Neural progenitor cell (in vitro differentiated cells): ENCODE data around the gene WDPCP. TPM values are rescaled to one million over a fixed set of nuclear protein-coding genes. Genes with fewer than 3 reads are reported as not detected.

ENCODE experiments used
- DNase-seq: peaks from one replicate; pipeline ENCODE4 v3.0.0-alpha.2; 2016; ENCODE audit warnings: low spot score
- H2AFZ ChIP-seq: fragments of 200-600 bp; sonication (generic); replicated peaks from 2 replicates; pipeline ENCODE4 v1.6.1; 2016; ENCODE audit warnings: antibody characterized with exemption
- H3F3A ChIP-seq: fragments of 200-600 bp; sonication (generic); 2 replicates; pipeline ENCODE4 v1.6.1; 2016; ENCODE audit warnings: antibody characterized with exemption, low read depth
- H3K27ac ChIP-seq: fragments of 200-600 bp; sonication (generic); 2 replicates; pipeline ENCODE4 v1.5.1; 2016; ENCODE audit warnings: mild to moderate bottlenecking
- H3K27me3 ChIP-seq: fragments of 200-600 bp; sonication (generic); 2 replicates; pipeline ENCODE4 v1.6.1; 2016; ENCODE audit warnings: mild to moderate bottlenecking, moderate library complexity
- H3K36me3 ChIP-seq: fragments of 200-600 bp; sonication (generic); 2 replicates; pipeline ENCODE4 v1.5.1; 2016
- H3K4me1 ChIP-seq: fragments of 200-600 bp; sonication (generic); 2 replicates; pipeline ENCODE4 v1.6.1; 2016; ENCODE audit warnings: mixed run types
- H3K4me2 ChIP-seq: fragments of 200-600 bp; sonication (generic); 2 replicates; pipeline ENCODE4 v1.6.1; 2016
- H3K4me3 ChIP-seq: fragments of 200-600 bp; sonication (generic); 2 replicates; pipeline ENCODE4 v1.5.1; 2016
- H3K79me2 ChIP-seq: fragments of 200-600 bp; sonication (generic); 2 replicates; pipeline ENCODE4 v1.6.1; 2016; ENCODE audit warnings: low read depth
- H3K9ac ChIP-seq: fragments of 200-600 bp; sonication (generic); 2 replicates; pipeline ENCODE4 v1.6.1; 2016
- H3K9me3 ChIP-seq: fragments of 200-600 bp; sonication (generic); 2 replicates; pipeline ENCODE4 v1.5.1; 2016; ENCODE audit warnings: low read depth
- H4K20me1 ChIP-seq: fragments of 200-600 bp; sonication (generic); 2 replicates; pipeline ENCODE4 v1.6.1; 2016; ENCODE audit warnings: low read depth
- H3K27ac Mint-ChIP-seq: 3 replicates; pipeline ENCODE4 v1.8.0; 2021; ENCODE audit warnings: mixed read lengths
- H3K27me3 Mint-ChIP-seq: 2 replicates; pipeline ENCODE4 v1.8.0; 2022; ENCODE audit warnings: low read depth, mild to moderate bottlenecking, inconsistent platforms, moderate library complexity, mixed read lengths; ENCODE audit not compliant: insufficient read depth
- H3K36me3 Mint-ChIP-seq: 3 replicates; pipeline ENCODE4 v1.8.0; 2021; ENCODE audit warnings: mixed read lengths
- H3K4me1 Mint-ChIP-seq: 3 replicates; pipeline ENCODE4 v1.8.0; 2021; ENCODE audit warnings: mixed read lengths
- H3K4me3 Mint-ChIP-seq: 3 replicates; pipeline ENCODE4 v1.8.0; 2021; ENCODE audit warnings: mild to moderate bottlenecking, moderate library complexity, mixed read lengths
- H3K9me3 Mint-ChIP-seq: 3 replicates; pipeline ENCODE4 v1.8.0; 2020; ENCODE audit warnings: mixed read lengths
- CTCF ChIP-seq: fragments of 200-600 bp; sonication (generic); IDR thresholded peaks from 2 replicates; pipeline ENCODE4 v1.5.1; 2017; ENCODE audit warnings: antibody characterized with exemption, mild to moderate bottlenecking
- EZH2 ChIP-seq: fragments of 200-600 bp; sonication (generic); IDR thresholded peaks from 2 replicates; pipeline ENCODE4 v1.6.1; 2017; ENCODE audit warnings: antibody characterized with exemption, mild to moderate bottlenecking, moderate library complexity
- EZH2phosphoT487 ChIP-seq: fragments of 200-600 bp; sonication (generic); IDR thresholded peaks from 2 replicates; pipeline ENCODE4 v1.6.1; 2017; ENCODE audit warnings: antibody characterized with exemption
- total RNA-seq: library from RNA; depleted of rRNA; stranded (reverse); fragments of >200 nt; gene quantifications from 2 replicates; pipeline ENCODE4 v1.2.3, GENCODE V29; 2015; ENCODE audit warnings: low replicate concordance

Gene WDPCP
- total RNA-seq, 1 donor from 2014 or later, result 11.4 TPM

- H3K27ac ChIP-seq, result no peak overlapping the region
- H3K4me1 Mint-ChIP-seq, result no peaks in the 10 kb centered on the region
- no peaks in the 10 kb centered on the region for H3K27me3 ChIP-seq
- no peaks in the 10 kb centered on the region for H3K27me3 Mint-ChIP-seq
- H3K79me2 ChIP-seq, result no peaks in the 10 kb centered on the region
- no peaks in the 10 kb centered on the region for H3K36me3 ChIP-seq
- no peak overlapping the region for H2AFZ ChIP-seq
- H3K9me3 ChIP-seq, result no peaks in the 10 kb centered on the region
- no peak overlapping the region for H3K9ac ChIP-seq
- H3K9me3 Mint-ChIP-seq, result no peaks in the 10 kb centered on the region
- H3K4me3 ChIP-seq, result no peak overlapping the region
- no peak for DNase-seq
- no peak overlapping the region for H3K4me3 Mint-ChIP-seq
- H3K4me1 ChIP-seq, result peaks cover 7% of the 10 kb centered on the region
- no peak overlapping the region for H3K27ac Mint-ChIP-seq
- H3K36me3 Mint-ChIP-seq, result no peaks in the 10 kb centered on the region
- H3K4me2 ChIP-seq, result no peak overlapping the region
- H4K20me1 ChIP-seq, result no peaks in the 10 kb centered on the region
- H3F3A ChIP-seq, result no peaks in the 10 kb centered on the region
- TF ChIP-seq EZH2 (no peak), CTCF (no peak), EZH2phosphoT487 (no peak)
Observed at GRCh38 chr2:63440612-63441011, 147.7 kb downstream of the WDPCP start.

DNA sequence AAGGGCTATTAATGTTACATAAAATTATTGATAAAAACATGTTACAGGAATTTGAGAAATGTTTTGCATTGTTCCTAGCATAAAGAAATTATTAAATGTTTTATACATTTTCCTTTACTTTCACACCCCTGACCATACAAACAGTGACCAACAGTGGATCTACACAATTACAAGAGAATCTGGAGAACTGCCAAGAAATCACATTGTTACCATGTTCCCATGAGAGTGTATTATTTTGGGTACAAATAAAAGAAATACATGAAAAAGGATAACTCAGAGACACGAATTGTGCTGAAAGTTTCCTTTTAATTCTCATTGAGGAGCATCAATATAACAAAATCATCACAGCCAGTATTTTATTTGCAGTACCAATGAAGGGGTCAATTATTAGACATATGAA is 150.1 kb downstream of the WDPCP start:
- Histone ChIP-seq H2AFZ (no peak overlapping the region), H3K27ac (no peak overlapping the region), H3K4me1 (peaks cover 4% of the 10 kb centered on the region), H3K4me2 (no peak overlapping the region), H3K36me3 (no peaks in the 10 kb centered on the region), H4K20me1 (no peaks in the 10 kb centered on the region), H3K79me2 (no peaks in the 10 kb centered on the region), H3K27me3 (no peaks in the 10 kb centered on the region), H3K4me3 (no peak overlapping the region), H3F3A (no peaks in the 10 kb centered on the region), H3K9me3 (no peaks in the 10 kb centered on the region), H3K9ac (no peak overlapping the region)
- no peak overlapping the region for H3K27ac Mint-ChIP-seq
- H3K36me3 Mint-ChIP-seq, result no peaks in the 10 kb centered on the region
- H3K4me1 Mint-ChIP-seq, result peaks cover 6% of the 10 kb centered on the region
- H3K4me3 Mint-ChIP-seq, result no peak overlapping the region
- H3K27me3 Mint-ChIP-seq, result no peaks in the 10 kb centered on the region
- no peaks in the 10 kb centered on the region for H3K9me3 Mint-ChIP-seq
- TF ChIP-seq CTCF (no peak), EZH2 (no peak), EZH2phosphoT487 (no peak)
- DNase-seq, result no peak

DNA sequence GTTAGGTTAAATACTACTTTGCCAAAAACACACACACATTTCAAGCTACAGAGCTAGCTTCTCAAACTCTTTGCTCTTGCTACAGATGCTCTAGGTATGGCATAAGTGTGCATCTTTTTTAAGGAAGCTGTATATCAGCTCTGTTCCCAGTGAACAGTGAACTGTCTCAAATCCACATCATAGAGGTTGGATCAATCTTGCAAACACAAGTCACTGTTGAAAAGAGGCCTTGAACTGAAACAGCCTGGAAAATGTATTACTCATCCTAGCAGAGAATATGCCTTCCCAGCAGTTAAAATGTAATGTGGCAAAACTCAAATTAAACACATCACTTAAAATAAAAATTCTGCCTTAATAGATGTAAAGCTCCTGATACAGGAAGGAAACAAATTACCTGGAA is 151.8 kb downstream of the WDPCP start:
- no peak overlapping the region for H2AFZ ChIP-seq
- H3K4me3 ChIP-seq, result no peak overlapping the region
- H3K9me3 ChIP-seq, result no peaks in the 10 kb centered on the region
- no peak overlapping the region for H3K9ac ChIP-seq
- Mint-ChIP-seq H3K27me3 (no peaks in the 10 kb centered on the region), H3K4me1 (peaks cover 6% of the 10 kb centered on the region), H3K27ac (no peak overlapping the region), H3K36me3 (no peaks in the 10 kb centered on the region), H3K4me3 (no peak overlapping the region), H3K9me3 (no peaks in the 10 kb centered on the region)
- TF ChIP-seq EZH2phosphoT487, result no peak
- TF ChIP-seq EZH2, result no peak
- TF ChIP-seq CTCF, result no peak
- no peaks in the 10 kb centered on the region for H4K20me1 ChIP-seq
- H3K79me2 ChIP-seq, result no peaks in the 10 kb centered on the region
- H3K4me1 ChIP-seq, result peaks cover 4% of the 10 kb centered on the region
- H3K27me3 ChIP-seq, result no peaks in the 10 kb centered on the region
- no peak overlapping the region for H3K27ac ChIP-seq
- no peak for DNase-seq
- no peaks in the 10 kb centered on the region for H3K36me3 ChIP-seq
- no peak overlapping the region for H3K4me2 ChIP-seq
- no peaks in the 10 kb centered on the region for H3F3A ChIP-seq

GRCh38 chr2:63435070-63435469 is 153.2 kb downstream of the WDPCP start:
- Histone ChIP-seq H3K4me3 (no peak overlapping the region), H3K36me3 (no peaks in the 10 kb centered on the region), H3K4me1 (peaks cover 4% of the 10 kb centered on the region), H2AFZ (no peak overlapping the region), H3F3A (no peaks in the 10 kb centered on the region), H3K9ac (no peak overlapping the region), H4K20me1 (no peaks in the 10 kb centered on the region), H3K27ac (no peak overlapping the region), H3K79me2 (no peaks in the 10 kb centered on the region), H3K4me2 (no peak overlapping the region), H3K9me3 (no peaks in the 10 kb centered on the region), H3K27me3 (no peaks in the 10 kb centered on the region)
- no peak for DNase-seq
- peaks cover 6% of the 10 kb centered on the region for H3K4me1 Mint-ChIP-seq
- H3K4me3 Mint-ChIP-seq, result no peak overlapping the region
- no peak for TF ChIP-seq EZH2
- TF ChIP-seq CTCF, result no peak
- no peak for TF ChIP-seq EZH2phosphoT487
- no peaks in the 10 kb centered on the region for H3K9me3 Mint-ChIP-seq
- no peak overlapping the region for H3K27ac Mint-ChIP-seq
- H3K36me3 Mint-ChIP-seq, result no peaks in the 10 kb centered on the region
- H3K27me3 Mint-ChIP-seq, result no peaks in the 10 kb centered on the region
